Activated CD8-positive, alpha-beta memory T cell treated with anti-CD3 and anti-CD28 coated beads for 36 hours (primary cell): ENCODE measurements around the gene PAOX. TPM values are rescaled to one million over a fixed set of nuclear protein-coding genes. Genes with fewer than 3 reads are reported as not detected.

Source experiments
- CTCF ChIA-PET: fragments of 350-600 bp; sonication (Branson Sonifier 250); formaldehyde crosslinking; loops from one replicate; lab custom pipeline; 2021; ENCODE audit warnings: antibody characterized with exemption; lab: Charles Lee
- POLR2A ChIA-PET: fragments of 350-600 bp; sonication (Branson Sonifier 250); formaldehyde crosslinking; loops from one replicate; lab custom pipeline; 2021; ENCODE audit warnings: antibody characterized with exemption; lab: Charles Lee
- total RNA-seq, 2 experiments: library from RNA; stranded (reverse); gene quantifications; one replicate each; pipeline ENCODE4 v1.2.3, GENCODE V29; 2021

The PAOX gene
- total RNA-seq, 2 experiments from 2014 or later, result 5.2 to 5.6 TPM

DNA sequence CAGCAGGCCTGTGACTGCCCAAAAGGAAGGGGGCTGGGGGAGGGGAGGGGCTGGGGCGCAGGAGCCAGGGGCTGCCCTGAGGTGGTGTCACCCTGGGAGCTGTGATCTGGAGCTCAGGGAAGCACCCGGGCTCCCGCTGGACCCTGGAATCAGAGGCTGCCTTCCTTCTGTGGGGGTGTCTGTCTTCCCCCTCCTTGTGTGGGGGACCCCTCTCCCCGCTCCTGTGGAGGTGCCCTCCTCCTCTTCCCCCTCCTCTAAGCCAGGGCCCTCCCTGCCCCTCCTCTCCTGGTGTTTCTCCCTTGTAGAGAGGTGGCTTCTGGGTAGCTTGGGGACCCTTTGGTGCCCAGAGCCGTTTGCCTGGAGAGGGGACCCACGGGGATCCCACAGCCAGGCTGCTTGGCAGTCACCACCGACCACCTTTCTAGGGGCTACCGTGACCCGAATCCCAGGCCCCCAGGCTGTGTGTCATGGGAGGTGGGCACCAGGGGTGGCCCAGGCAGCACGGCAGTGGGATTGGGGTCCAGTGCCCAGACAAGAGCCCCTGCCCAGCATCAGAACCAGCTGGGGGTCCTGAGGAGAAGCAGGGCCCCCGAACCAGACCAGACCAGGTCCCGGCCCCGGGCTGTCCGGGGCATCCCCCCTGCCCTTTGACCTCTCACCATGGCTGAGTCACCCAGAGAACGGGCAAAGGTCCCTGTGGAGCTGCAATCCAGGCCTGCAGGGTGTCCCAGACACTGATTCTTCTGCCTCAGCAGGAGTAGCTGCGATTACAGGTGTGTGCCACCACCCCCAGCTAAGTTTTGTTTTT lies 31.1 kb upstream of the PAOX start:
- ChIA-PET POLR2A (no interaction called here), CTCF (interaction anchor here (1.9 kb wide), 1 partner anchor 18 kb away, joined by 10 read pairs; no protein-coding TSS in a partner anchor)

DNA sequence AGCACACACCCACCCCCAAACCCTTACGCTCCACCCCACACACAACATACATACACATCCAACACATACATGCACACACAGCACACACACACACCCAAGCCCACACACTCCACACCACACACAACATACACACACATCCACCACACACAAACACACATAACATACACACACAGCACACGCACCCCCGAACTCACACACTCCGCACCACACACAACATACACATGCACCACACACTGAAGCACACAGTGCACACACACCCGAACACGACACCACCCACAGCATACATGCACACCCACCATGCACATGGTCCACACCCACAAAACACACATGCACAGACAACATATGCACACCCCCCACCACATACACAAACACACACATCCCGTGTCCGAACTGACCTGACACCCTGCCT lies 29.9 kb upstream of the PAOX start:
- ChIA-PET POLR2A (no interaction called here), CTCF (no interaction called here)

DNA sequence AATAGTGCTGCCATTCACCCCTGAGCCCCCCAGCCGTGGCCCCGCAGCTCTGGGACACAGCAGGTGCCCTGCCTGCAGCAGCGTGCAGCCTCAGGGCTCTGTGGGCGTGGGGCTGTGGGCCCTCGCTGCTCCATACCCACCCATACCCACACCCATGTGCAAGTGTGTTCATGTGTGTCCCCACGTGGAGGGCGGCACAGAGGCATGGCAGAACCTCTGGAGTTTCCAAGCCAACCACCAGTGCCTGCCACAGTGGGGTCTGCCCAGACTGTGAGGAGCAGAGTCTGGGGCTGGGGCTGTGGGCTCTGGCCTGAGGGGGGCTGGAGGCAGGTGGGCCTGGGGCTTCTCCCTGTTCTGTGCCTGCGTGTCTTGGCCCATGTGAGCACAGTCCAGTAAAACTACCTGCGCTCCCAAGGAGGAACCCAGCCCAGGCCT lies 29.5 kb upstream of the PAOX start:
- CTCF ChIA-PET, result no interaction called here
- POLR2A ChIA-PET, result no interaction called here

DNA sequence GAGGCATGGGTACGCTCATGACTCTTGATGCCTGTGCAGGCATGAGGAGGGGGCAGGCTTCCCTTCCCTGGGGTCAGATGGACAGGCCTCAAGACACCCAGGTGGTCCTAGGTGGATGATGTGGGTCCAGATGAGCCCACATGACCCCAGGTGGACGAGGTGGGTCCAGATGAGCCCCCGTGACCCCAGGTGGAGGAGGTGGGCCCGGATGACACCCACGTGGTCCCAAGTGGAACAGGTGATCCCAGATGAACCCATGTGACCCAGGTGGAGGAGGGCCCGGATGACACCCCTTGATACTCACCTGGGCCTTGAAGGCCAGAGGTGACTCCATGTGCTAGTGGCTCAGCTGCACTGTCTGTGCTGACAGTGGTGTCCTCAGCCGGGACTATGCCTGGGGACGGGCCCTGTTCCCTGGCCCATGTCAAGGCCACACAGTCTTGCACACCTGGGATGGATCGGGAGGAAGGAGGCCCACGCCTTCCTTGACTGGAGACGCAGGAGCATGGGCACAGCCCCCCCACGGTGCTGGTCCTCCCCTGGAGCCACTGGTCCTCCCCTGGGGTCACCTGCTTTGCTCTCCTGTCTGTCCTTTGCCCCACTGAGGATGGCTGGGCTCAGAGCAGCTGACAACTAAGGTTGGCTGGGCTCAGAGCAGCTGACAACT lies 28.6 kb upstream of the PAOX start:
- ChIA-PET POLR2A (no interaction called here), CTCF (no interaction called here)

DNA sequence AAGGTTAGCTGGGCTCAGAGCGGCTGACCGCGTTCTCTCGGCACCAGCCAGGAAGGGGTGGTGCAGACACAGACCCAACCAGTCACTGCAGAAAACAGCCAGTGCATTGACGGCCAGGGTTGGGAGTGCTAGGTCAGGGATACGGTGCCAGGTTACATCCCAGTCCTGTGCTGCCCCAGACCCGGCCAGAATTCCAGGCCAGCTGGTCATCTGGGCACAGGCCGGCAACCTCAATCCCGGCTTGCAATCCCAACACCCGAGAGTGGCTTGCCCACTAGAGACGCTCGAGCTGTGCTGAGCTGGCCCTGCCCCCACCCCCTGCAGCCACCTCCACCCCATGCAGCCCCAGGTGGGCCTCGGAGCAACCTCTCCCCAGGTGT lies 28.1 kb upstream of the PAOX start:
- POLR2A ChIA-PET, result no interaction called here
- CTCF ChIA-PET, result no interaction called here

DNA sequence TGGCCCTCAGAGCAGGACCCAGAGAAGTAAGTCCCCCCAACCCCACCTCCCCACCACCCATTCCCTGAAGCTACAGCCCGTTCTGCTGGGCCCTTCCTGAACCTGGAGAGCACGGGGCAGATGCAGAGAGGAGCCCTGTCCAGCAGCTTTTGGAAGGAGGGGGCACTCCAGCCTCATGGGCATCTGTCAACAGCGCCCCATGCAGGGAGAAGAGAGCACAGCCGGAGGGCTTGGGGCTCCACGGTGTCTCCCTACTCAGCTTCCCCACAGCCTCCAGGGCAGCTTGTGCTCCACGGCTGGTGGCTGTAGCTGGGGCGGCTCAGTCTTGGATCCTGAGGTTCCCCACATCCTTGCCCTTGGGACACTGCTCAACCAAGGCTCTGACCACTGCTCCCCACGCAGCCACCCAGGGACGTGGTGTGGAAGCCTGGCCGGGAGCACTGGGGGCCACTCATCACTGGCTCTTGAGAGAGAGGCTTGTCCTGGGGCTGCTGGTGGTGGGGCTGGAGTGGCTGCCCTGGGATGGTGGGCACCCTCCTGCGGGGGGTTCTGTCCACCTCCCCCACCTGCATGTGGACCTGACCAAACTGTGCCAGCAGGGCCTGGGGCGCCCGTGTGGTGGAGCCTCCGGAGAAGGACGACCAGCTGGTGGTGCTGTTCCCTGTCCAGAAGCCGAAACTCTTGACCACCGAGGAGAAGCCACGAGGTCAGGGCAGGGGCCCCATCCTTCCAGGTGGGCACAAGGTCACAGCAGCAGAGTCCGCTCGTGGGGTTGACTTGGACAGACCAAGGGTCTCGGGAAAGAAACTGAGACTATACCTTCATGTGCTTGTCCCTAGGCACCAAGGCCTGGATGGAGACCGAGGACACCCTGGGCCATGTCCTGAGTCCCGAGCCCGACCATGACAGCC lies 27.4 kb upstream of the PAOX start:
- ChIA-PET POLR2A (interaction anchor here (0.5 to 0.6 kb wide), 2 partner anchors 16 to 59 kb away, joined by 3 to 5 read pairs; no protein-coding TSS in a partner anchor), CTCF (interaction anchor here (0.6 kb wide), 1 partner anchor 314 kb away, joined by 3 read pairs; no protein-coding TSS in a partner anchor)

DNA sequence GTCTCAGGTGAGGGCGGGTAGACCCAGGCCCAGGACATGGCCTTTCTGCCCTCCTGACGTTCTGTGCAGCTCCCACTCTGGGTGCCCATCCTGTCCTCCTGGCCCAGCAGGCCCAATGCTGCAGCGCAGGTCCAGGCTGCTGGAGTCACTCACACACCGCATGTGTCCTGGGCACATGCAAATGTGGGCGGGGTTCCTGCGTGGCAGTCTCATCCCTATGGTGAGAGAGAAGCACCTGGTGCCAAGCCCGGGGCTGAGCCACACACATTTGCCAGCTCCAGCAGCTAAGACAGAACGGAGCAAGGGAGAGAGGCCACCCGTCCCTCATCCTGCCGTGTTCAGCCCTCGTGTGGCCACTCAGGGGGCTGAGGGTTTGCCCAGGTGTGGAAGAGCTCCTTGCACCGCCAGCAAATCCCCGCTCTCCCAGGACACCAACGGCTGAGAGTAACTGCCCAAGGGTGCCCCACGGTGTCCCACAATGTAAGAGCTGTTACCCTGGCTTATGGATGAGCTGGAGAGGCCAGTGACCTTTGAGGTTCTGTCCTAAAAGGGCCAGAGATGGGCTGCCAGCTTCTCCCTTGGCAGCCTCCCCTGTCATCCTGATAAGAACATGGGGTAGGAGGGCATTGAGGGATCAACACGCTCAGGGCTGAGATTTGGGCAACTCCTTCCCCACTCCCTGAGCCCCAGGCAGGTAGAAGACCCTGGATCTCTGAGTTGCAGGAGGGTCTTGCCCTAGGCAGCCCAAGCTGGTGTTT lies 25.7 kb upstream of the PAOX start:
- POLR2A ChIA-PET, result no interaction called here
- CTCF ChIA-PET, result interaction anchor here (1.2 to 1.6 kb wide), 2 partner anchors 24 to 84 kb away, joined by 3 to 4 read pairs; no protein-coding TSS in a partner anchor

DNA sequence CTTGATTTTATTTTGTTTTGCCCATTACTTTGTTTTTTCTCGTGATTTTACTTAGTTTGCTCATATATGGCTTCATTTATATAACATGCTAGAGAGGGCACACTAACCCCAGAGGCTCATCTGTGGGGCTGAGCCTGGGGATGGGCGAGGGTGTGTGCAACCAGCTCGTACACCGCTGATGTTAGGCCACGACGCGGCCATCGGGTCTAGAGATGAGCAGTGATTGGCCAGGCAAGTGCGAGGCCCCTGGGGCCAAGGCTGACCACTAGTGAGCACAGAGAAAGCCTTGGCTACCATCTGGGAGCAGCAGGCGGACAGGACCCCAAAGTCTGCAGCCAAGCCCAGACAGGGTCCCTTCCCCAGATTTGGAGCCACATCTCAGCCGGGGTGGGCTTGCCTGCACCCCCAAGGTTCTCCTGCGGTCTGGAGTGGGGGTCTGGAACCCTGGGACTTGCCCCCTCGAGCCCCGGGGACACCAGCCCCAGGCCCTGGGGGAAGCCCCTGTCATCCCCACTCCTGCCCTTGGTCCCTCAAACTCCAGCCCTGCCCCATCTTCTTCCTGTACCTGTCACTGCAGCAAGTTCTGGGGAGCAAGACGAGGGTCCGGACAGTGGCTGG lies 25.0 kb upstream of the PAOX start:
- ChIA-PET CTCF (interaction anchor here (1.2 to 1.6 kb wide), 2 partner anchors 24 to 83 kb away, joined by 3 to 4 read pairs; no protein-coding TSS in a partner anchor), POLR2A (no interaction called here)

DNA sequence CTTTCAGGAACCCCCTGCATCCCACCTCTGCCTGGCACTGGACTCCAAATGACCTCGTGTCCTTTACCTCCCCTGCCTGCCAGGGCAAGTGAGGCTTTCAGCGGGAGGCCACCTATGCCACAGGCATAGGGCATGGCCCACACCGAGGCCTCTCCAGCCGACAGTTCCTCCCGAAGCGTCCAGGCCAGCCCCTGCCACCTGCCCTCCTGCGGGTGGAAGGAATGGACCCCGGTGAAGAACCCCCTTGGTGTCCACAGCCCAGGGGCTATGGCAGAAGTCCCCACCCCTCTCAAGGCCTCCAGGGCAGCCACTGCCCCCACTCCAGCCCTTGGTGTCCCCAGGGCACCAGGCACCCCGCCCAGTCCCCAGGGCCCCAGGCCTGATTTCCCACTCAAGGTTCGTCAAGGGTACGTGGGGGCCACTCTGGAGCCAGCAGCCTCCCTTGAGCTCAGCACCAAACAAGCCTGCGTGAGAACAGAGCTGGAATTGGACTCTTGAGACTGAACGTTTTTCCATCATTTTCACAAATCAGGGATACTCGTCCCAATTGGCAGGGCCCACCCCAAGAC lies 24.3 kb upstream of the PAOX start:
- CTCF ChIA-PET, result interaction anchor here (2.0 kb wide), 1 partner anchor 19 kb away, joined by 4 read pairs; the partner anchor contains the start of gene CALY
- POLR2A ChIA-PET, result no interaction called here

DNA sequence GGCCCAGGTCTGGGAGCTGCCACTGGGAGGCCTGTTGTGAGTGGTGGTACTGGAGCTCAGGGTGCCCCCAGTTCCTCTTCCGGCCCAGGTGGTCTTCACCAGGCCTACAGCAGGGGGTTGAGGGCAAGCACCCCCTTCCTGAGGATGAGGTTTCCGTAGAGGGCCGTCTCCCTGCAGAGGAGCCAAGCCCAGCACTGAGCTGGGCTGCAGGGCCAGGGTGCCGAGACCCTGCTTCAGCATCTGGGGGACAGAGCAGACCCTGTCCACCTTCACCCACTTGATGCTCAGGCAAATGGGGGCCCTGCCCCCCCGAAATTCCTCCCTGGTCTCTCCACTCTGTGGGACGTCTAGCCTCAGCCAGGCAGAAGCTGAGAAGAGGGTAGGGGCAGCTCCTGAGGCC lies 23.8 kb upstream of the PAOX start:
- CTCF ChIA-PET, result interaction anchor here (1.7 to 2.0 kb wide), 2 partner anchors 19 to 26 kb away, joined by 4 to 5 read pairs; partner anchors contain the start of gene CALY
- POLR2A ChIA-PET, result no interaction called here

DNA sequence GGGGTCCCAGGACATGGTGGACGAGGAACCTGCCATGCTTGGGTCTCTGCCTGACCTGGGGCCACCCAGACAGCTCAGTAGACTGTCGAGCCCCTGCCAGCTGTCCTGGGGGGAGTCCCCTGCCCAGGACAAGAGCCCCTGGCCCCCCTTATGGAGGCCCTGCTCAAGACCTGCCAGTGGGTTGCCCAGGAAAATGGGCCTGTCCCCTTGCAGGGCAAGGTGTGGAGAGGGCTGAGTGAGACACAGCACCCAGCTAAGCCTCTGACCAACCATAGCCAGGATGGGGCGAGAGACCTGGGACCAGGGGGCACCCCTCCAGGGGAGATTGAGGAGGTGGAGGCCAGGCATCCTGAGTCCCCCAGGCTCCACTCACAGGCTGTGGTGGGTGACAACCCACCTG lies 23.1 kb upstream of the PAOX start:
- CTCF ChIA-PET, result interaction anchor here (1.7 to 2.0 kb wide), 2 partner anchors 20 to 27 kb away, joined by 4 to 5 read pairs; partner anchors contain the start of gene CALY
- POLR2A ChIA-PET, result interaction anchor here (0.6 kb wide), 1 partner anchor 26 kb away, joined by 3 read pairs; no protein-coding TSS in a partner anchor

DNA sequence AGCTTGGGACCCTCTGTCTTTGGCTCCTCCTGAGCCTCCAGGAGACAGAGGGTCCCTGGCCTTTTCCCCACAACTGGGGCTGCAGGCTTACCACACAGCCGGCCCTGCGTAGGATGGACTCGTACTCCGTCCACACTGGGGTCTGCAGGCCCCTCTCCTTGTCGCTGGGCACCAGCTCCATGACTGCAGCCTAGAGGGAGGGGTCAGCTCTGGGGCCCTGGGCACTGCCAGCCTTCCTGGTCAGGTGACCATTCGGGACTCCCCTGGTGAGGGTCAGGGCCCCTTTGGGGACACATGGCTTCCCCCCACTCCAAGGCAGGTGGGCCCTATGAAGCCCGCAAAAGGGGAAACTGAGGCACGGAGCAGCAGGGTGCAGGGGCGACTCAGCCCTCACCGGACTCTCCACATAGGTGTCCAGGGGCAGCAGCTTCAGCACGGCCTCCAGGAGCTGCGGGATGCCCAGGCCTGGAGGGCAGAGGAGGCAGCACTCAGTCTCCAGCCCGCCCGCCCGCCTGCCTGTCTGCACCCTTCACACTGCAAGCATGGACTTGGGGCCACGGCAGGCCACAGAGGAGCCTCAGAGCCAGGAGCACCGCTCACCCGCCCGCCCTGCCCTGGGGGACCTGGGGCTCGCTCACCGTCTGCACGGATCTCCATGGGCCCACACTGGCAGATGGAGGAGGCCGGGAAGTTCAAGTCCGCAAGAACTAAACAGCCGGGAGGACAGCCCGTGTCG lies 22.3 kb upstream of the PAOX start:
- POLR2A ChIA-PET, result interaction anchor here (0.6 kb wide), 1 partner anchor 27 kb away, joined by 3 read pairs; no protein-coding TSS in a partner anchor
- CTCF ChIA-PET, result interaction anchor here (1.5 to 2.0 kb wide), 4 partner anchors 21 to 33 kb away, joined by 3 to 5 read pairs (median 4); partner anchors contain the start of gene CALY

DNA sequence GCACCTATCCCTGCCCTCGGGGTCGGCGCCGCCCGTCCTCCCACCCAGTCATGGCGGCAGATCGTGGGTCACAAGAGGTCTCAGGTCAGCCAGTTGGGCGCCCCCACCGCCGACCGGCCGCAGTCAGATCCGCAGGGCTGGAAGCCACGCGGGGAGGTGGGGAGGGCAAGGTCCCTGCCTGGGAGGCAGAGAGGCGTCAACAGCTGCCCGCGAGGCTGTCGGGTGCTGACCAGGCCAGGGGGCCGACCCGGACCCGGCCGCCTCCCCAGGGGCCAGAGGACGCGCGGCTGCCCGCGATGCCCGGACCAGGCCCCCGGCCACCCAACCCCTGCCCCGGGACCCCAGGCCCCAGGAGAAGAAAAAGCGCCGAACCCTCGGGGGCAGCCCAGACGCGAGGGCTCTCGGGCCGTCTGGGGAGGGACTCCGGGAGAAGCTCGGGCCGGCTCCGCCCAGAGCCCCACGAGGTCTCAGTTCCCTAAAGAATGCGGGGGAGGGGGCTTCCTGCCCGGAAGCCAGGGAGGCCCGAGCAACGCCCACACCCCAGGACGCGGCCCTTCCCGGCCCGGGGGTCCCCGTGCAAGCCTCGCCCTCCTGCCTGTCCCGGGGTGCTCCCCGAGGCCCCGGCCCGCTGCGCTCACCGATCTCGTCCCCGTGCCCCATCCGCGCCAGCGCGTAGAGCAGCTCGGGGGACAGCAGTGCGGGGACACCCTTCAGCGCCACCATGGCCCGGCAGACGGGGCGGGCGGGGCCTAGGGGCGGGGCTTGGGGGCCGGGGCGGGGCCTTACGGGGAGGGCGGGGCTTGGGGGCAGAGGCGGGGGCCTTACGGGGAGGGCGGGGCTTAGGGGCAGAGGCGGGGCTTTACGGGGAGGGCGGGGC lies 21.5 kb upstream of the PAOX start, which contains the start of gene FUOM:
Gene FUOM (minus strand): TSS at position 735 of the 877 bp plus-strand sequence. CDS start 12 bp downstream, at position 723.
- ChIA-PET CTCF (interaction anchor here (0.5 to 1.5 kb wide), 4 partner anchors 13 to 32 kb away, joined by 3 to 5 read pairs (median 4); no protein-coding TSS in a partner anchor), POLR2A (interaction anchor here (1.2 kb wide), 1 partner anchor 98 kb away, joined by 3 read pairs; no protein-coding TSS in a partner anchor)

DNA sequence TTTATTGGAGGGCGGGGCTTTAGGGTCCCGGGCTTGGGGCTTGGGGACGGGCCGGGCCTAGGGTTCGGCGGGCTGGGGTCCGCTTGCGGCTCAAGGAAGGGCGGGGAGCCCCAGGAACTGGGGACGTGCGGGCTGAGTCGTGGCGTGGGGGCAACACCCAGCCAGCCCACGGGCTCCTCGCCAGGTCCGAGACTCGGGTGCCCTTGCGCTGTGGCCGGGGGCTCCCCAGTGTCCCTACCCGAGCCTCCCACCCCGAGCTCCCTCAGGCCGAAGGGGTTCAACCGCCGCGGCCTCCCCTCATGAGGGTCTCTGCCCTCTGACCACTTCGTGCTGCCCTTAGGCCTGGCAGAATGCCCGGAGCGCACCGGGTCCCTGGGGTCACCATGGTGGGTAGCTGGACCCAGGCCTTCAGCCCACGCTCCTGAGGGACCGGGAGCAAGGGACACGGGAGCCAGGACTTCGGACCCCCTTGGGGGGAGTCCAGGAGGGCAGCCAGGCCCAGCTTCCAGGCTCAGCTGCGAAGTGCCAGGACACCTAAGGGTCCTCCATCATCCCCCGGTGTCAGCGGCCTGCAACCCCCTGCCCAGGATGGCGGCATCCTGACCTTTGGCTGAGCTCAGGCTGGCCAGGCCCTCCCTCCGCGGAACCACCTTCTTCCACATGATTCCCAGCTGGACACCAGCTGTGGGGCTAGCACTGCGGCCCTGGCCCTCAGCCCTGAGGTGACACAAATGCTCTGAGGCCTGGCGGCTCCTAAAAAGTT lies 20.7 kb upstream of the PAOX start:
- ChIA-PET CTCF (interaction anchor here (0.5 to 1.5 kb wide), 5 partner anchors 12 to 40 kb away, joined by 3 to 5 read pairs (median 4); no protein-coding TSS in a partner anchor), POLR2A (interaction anchor here (1.2 kb wide), 1 partner anchor 99 kb away, joined by 3 read pairs; no protein-coding TSS in a partner anchor)
